ENCODE measurements around the gene PLD1.
"Not testable (repeated sequence)": the region's sequence is repeated elsewhere in the genome, so short reads cannot be mapped to it uniquely, and the experiment has no call there.

The PLD1 gene

GRCh38 chr3:171817074-171817800 is 7.0 kb upstream of the PLD1 start:
- DNase-seq (ENCODE audit: low read depth in 2 of 2) = no peak

GRCh38 chr3:171815973-171816595 is 5.8 kb upstream of the PLD1 start:
- no peak for DNase-seq (ENCODE audit: low read depth in 2 of 2)

- not testable (repeated sequence) for DNase-seq (ENCODE audit: low read depth in 2 of 2)
Observed at GRCh38 chr3:171814662-171815061, 4.4 kb upstream of the PLD1 start.

- DNase-seq (ENCODE audit: low read depth in 2 of 2) = no peak
Observed at GRCh38 chr3:171813897-171814460, 3.7 kb upstream of the PLD1 start.

- DNase-seq (ENCODE audit: low read depth in 2 of 2) = no peak
Observed at GRCh38 chr3:171813278-171813896, 3.1 kb upstream of the PLD1 start.

GRCh38 chr3:171812811-171813210 is 2.5 kb upstream of the PLD1 start:
- no peak for DNase-seq (ENCODE audit: low read depth in 2 of 2)

GRCh38 chr3:171811913-171812335 is 1.6 kb upstream of the PLD1 start:
- DNase-seq (ENCODE audit: low read depth in 2 of 2) = peak in 1 of 2 experiments; percentile 51

GRCh38 chr3:171811295-171811912 is 1.1 kb upstream of the PLD1 start:
- peak; percentile 99 to 100 for DNase-seq (ENCODE audit: low read depth in 2 of 2)

GRCh38 chr3:171810629-171811294 is 479 bp upstream of the PLD1 start:
- DNase-seq (ENCODE audit: low read depth in 2 of 2) = no peak

- no peak for DNase-seq (ENCODE audit: low read depth in 2 of 2)
Observed at GRCh38 chr3:171809611-171809860, 747 bp downstream of the PLD1 start.

- no peak for DNase-seq (ENCODE audit: low read depth in 2 of 2)
Observed at GRCh38 chr3:171807806-171808205, 2.5 kb downstream of the PLD1 start.

GRCh38 chr3:171807129-171807675 is 3.1 kb downstream of the PLD1 start:
- DNase-seq (ENCODE audit: low read depth in 2 of 2) = no peak

GRCh38 chr3:171806200-171807128 is 3.8 kb downstream of the PLD1 start:
- peak; percentile 78 to 81 for DNase-seq (ENCODE audit: low read depth in 2 of 2)

- DNase-seq (ENCODE audit: low read depth in 2 of 2) = no peak
Observed at GRCh38 chr3:171805687-171806086, 4.6 kb downstream of the PLD1 start.

- no peak for DNase-seq (ENCODE audit: low read depth in 2 of 2)
Observed at GRCh38 chr3:171804618-171805389, 5.5 kb downstream of the PLD1 start.

- DNase-seq (ENCODE audit: low read depth in 2 of 2) = no peak
Observed at GRCh38 chr3:171803044-171803443, 7.2 kb downstream of the PLD1 start.

- DNase-seq (ENCODE audit: low read depth in 2 of 2) = no peak
Observed at GRCh38 chr3:171802590-171802956, 7.7 kb downstream of the PLD1 start.

- DNase-seq (ENCODE audit: low read depth in 2 of 2) = peak; percentile 83 to 86
Observed at GRCh38 chr3:171801738-171802589, 8.3 kb downstream of the PLD1 start.

GRCh38 chr3:171799501-171799900 is 10.8 kb downstream of the PLD1 start:
- no peak for DNase-seq (ENCODE audit: low read depth in 2 of 2)
